GM19438 (cell line): Measurements from ENCODE around the gene PRDM16.

Source experiments
- ATAC-seq: cut with Tn5 transposase; IDR thresholded peaks from one replicate; pipeline ENCODE4 v1.9.1; 2021; ENCODE audit warnings: low read depth; ENCODE audit not compliant: unreplicated experiment

The PRDM16 gene

GRCh38 chr1:3194760-3195479, 125.9 kb downstream of the PRDM16 start:
- no peak for ATAC-seq

- ATAC-seq, result no peak
Observed at GRCh38 chr1:3195480-3195815, 126.4 kb downstream of the PRDM16 start.

GRCh38 chr1:3195966-3196515, 127.0 kb downstream of the PRDM16 start:
- no peak for ATAC-seq

DNA sequence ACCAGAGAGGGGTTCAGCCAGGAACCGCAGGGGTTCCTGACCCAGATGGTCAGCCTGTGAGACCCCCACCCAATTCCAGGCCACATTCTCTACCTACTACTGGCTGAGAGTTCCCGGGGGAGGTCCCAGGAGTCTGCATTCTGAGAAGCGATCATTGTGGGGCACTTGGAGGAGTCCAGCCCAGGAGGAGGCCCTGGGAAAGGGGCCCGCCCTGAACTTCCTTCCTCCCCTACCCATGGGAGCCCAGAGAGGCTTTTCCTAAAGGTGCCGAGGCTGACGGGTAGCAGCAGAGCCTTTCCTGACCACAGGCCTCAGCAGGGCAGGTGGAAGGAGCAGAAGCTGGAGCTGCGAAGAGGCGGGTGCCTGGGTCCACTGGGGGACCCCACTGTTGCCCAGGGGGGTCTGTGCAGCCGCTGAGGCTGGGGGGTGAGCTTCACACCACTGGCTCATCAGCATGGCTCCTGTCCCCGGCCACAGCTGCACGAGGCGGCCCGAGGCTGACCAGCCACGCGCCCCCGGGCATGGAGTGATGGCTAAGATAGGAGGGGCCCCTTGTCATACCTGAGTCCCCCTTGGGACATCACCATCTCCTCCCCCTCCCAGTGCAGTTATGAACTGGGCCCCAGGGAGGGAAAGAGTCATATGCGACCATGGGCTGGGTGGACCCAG, 127.7 kb downstream of the PRDM16 start:
- no peak for ATAC-seq

DNA sequence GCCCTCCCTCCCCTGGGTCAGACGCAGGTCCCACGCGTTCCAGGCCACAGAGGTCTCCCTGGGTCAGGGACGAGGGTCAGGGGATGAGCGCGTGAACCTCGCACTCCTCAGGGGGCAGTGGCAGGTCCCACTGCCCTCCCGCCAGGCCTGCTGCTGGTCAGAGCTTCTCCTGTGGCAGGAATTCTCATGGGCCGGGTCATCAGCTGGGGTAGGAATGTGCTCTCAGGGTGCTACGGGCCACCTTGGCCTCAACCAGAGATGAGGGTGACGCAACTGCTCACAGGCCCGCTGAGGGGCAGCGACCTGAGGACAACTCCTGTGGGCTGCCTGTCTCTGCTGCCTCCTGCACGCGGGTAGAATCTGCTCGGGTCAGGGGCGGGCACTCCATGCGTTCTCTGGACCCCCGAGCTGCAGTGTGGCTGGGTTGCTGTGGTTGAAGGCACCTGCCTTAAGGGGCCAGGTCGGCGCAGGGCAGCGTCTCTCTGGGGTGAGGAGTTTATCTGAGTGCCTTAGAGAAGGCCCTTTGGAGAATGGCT, 128.8 kb downstream of the PRDM16 start:
- ATAC-seq, result no peak

DNA sequence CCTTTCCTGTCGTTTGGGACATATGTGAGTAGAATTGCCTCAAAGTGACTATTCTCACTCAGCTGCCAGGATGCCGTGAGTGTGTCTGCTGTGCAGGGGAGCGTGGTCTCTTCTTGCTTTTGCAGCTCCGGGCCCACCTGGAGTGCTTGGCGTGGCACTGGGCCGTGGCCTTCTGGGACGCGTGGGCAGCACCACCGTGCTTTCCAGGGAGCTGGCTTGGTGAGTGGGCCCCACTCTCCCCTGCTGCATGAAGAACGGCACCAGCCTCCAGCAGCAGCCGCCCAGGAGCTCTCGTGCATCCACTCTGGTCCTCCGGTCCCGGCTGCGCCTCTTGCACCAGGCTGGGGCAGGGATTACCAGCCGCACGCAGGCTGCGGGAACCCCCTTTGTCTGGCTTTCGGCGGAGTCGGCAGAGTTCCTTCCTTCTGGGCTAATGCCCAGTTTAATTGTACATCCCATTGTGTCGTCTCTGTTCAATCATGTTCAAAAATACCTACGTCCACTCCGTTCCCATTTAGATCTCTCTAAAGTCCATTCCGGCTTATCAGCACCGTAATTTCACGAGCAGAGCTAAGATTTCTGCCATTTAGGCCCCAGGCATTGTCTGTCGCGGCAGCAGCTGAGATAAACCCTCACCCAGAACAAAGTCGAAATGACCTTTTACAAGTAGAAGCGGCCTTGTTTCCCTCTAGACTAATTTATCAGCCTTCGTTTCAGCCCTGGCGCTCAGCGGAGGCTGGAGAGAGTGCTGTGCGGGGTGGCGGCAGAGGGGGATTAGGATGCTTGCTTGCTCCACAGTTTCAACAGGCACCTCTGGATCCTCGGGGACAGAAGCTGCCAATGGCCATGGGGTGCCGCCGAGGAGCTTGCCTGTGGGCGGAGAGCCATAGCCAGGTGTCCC, 129.6 kb downstream of the PRDM16 start:
- ATAC-seq, result no peak

- ATAC-seq, result no peak
Observed at GRCh38 chr1:3204725-3205124, 135.7 kb downstream of the PRDM16 start.

DNA sequence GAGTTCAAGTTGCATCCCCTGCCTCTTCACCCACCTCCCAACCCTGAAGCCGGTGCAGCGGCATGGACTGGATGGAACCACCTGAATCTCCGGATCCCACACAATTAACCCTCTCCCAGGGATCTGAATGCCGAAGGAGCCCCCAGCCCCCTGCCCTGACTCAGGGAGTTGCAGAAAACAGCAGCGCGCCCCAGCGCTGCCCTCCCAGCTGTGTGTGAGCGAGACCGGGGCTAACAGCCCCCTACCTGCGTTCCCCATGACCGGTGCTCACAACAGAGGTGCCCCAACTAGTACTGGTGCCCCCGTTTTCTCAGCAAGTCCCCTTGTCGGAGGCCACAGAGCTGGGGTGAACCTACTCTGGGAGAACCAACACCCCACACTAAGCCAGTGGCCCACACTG, 136.8 kb downstream of the PRDM16 start:
- ATAC-seq, result no peak

- ATAC-seq, result no peak
Observed at GRCh38 chr1:3206696-3207095, 137.7 kb downstream of the PRDM16 start.

DNA sequence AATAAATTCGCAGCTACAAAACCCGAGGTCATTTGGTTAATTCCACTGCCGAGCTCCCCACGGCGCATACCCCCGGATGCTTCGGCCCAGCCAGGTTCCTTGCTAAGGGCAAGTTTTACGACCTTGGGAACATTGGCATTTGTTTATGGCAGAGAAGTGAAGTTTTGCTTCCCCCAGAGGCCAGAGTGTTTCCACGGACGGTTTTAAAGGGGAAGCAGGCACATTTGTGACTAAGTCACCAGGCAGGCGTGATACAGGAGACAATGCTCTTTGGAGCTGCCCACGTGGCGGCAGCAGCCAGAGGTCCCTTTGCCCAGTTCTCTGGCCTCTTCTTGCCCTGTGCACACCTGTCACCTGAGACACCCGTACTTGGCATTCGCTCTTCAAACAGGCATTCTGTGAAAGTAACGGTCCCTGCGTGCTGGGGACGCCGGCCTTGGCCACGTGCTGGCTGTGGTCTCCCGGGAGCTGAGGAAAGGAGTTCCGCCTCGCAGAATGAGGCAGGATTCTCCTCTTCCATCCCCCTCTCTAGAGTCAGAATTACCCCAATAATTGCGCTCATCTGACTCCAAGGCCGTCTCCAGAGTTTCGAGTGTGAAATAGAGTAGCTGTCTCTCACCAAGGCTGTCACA, 138.3 kb downstream of the PRDM16 start:
- ATAC-seq, result no peak

DNA sequence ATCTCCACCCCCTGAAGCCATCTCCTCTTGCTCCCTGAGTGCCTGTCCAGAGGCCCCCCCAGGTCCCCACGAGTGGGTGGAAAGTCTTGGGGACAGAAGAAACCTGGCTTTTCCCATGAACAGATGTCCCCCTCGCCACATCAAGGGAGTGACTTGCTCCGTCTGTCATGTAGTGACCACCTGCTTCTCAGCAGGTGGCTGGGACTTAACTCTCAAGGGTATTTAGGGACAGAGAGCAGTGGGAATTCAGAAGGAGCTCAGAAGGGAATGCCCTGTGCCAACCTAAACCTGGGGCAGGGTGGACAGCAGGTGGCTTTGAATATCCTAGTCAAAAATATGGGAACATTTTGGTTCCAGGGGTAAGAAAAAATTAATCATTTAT, 139.8 kb downstream of the PRDM16 start:
- no peak for ATAC-seq

DNA sequence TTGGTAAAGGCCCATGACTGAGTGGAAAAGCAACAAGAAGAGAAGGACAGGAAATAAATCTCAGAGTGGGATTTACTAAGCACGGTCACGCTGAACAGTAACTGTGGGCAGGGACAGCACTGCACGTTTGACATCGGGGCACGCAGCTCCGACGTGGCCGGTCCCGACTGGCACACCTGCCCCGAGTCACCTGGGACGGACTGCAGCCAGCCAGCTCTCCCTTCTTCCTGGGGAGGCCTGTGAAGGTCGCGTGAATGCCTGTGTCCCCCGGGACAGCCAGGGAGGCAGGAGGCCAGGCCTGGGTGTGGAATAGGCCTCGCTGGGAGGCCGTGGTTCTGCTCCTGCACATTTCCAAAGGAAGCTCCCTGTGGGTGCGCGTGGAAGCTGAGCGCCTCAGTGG, 140.2 kb downstream of the PRDM16 start:
- no peak for ATAC-seq

DNA sequence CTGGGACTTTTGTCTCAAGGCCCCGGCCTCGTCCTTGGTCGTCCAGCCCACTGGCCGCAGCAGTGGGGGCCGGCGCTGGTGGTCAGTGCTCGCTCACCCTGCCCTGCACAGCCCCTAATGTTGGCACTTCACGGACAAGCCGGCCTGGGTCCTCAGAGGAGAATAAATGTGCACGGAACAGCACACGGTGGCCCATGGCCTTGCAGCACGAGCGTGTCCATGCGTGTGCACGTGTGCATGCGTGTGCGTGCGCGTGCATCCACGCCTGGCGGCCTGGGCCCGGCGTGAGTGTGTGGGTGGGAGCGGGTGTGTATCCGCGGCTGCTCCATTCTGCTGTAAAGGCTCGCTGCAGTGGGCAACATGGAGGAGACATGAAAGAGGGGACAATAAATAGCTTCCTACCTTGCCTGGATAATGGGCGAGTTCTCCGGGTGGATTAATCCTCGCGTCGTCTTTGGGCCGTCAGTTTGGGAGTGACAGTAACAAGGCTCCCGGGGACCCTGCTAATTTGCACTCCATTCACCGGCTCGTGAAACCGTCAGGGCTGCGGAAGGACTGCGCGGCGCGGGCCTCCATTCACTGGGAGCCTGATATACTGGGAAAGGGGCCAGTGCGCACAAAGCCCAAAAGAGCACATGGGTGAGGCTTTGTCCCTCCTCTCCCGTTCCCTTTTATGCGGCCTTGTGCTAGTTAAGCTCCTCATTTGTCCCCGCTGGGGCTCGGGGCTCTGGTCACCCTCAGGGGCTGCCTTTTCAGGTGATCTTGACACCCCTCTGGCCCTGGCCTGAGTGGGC, 142.8 kb downstream of the PRDM16 start:
- ATAC-seq, result no peak

DNA sequence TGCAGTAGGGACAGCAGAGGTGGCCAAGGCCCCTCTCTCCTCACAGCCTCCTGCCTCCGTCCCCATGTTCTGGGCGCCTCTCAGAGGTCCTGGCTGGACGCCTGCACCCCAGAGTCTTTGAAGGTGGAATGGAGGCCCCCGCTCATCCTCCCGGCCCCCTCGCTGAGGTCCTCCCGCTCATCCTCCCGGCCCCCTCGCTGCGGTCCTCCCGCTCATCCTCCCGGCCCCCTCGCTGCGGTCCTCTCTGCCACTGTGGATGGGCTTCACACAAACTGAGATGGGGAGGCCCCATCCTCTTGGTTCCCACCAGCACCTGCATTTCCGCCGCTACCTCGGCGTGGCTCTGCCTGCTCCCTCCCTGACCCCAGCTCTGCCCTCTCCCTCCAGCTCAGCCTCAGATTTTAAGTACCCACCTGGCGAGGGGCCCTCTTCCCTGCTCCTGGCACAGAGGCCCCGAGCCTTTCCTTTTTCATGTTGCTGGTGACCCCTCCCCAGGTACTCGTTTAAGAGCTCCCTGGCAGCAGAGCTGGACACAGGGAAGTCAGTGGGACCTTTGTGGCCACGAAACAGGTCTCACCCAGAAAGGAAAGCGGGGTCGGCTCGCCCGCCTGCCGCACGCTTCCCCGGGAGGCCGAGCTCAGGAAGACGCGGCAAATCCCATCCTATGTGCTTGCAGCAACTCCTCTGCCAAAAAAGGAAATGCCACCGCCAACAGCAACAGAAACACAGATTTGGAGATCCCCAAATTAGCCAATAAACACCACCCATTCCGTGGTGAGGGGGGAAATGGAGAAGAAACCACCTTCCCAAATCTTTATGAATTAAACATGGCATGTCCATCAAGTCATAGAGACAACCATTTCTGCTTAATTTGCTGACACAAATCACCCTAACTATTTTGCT, 143.7 kb downstream of the PRDM16 start:
- ATAC-seq, result no peak

DNA sequence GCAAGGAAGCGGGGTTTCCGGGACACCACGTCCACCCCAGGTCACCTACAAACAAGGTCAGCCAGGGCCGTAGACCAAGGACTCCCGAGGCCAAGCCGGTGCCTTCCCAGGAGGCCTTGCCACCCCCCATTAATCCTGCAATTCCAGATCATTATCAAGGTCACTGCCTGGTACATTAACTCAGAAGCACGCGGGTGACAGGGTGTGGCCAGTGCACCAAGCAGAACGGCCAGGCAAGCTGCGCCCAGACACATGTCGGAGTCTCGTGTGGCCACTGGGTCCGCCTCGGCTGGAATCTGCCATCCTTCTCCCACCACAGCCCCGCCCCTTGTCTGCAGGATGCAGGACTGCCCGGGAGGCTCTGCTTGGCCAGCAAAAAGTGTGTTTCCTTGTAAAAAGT, 144.7 kb downstream of the PRDM16 start:
- ATAC-seq, result no peak

GRCh38 chr1:3215198-3216014, 146.4 kb downstream of the PRDM16 start:
- no peak for ATAC-seq

DNA sequence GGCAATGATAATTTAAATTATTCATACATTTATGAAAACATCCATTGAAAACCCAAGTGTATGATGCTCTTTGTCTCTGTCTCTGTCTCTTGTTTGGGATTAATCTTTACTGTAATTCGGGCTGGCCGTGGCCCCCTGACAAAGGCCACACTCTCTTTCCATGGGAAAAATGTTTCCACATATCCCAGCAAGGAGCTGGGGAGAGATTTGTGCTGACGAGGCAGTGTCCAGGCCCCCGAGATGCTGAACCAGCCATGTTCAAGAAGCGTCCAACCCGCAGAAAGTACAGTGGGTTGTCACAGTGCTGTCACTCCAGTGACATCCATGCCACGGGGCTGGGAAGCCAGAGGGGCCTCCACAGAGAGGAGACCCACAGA, 147.0 kb downstream of the PRDM16 start:
- ATAC-seq, result no peak

GRCh38 chr1:3217181-3217641, 148.2 kb downstream of the PRDM16 start:
- ATAC-seq, result no peak
